GM23248 (cell line): ENCODE results near the gene IL20RA. TPM values are rescaled to one million over a fixed set of nuclear protein-coding genes. Genes with fewer than 3 reads are reported as not detected.

Experiments
- DNase-seq: peaks from one replicate; pipeline ENCODE4 v3.0.0-alpha.2; 2015
- H2AFZ ChIP-seq: fragments of 200-600 bp; sonication (generic); 2 replicates; pipeline ENCODE4 v1.6.1; 2016; ENCODE audit warnings: antibody characterized with exemption
- H3F3A ChIP-seq: fragments of 200-600 bp; sonication (generic); 2 replicates; pipeline ENCODE4 v1.6.1; 2016; ENCODE audit warnings: mild to moderate bottlenecking, antibody characterized with exemption, mixed run types; ENCODE audit not compliant: insufficient read depth
- H3K27ac ChIP-seq: fragments of 200-600 bp; sonication (generic); 2 replicates; pipeline ENCODE4 v1.5.1; 2016; ENCODE audit warnings: mild to moderate bottlenecking
- H3K27me3 ChIP-seq: fragments of 200-600 bp; sonication (generic); replicated peaks from 2 replicates; pipeline ENCODE4 v1.6.1; 2016; ENCODE audit warnings: mild to moderate bottlenecking; ENCODE audit not compliant: insufficient read depth
- H3K36me3 ChIP-seq: fragments of 200-600 bp; sonication (generic); 2 replicates; pipeline ENCODE4 v1.6.1; 2016; ENCODE audit warnings: low read depth, mild to moderate bottlenecking
- H3K4me1 ChIP-seq: fragments of 200-600 bp; sonication (generic); 2 replicates; pipeline ENCODE4 v1.6.1; 2016; ENCODE audit warnings: mild to moderate bottlenecking; ENCODE audit not compliant: insufficient read depth
- H3K4me2 ChIP-seq: fragments of 200-600 bp; sonication (generic); one replicate; pipeline ENCODE4 v1.6.1; 2016; ENCODE audit warnings: mild to moderate bottlenecking; ENCODE audit not compliant: unreplicated experiment
- H3K4me3 ChIP-seq: fragments of 200-600 bp; sonication (generic); 2 replicates; pipeline ENCODE4 v1.5.1; 2016; ENCODE audit warnings: mild to moderate bottlenecking
- H3K79me2 ChIP-seq: fragments of 200-600 bp; sonication (generic); 2 replicates; pipeline ENCODE4 v1.6.1; 2016; ENCODE audit warnings: mild to moderate bottlenecking; ENCODE audit not compliant: insufficient read depth
- H3K9ac ChIP-seq: fragments of 200-600 bp; sonication (generic); 2 replicates; pipeline ENCODE4 v1.6.1; 2016; ENCODE audit warnings: mild to moderate bottlenecking
- H3K9me2 ChIP-seq: fragments of 200-600 bp; sonication (generic); 2 replicates; pipeline ENCODE4 v1.6.1; 2016; ENCODE audit warnings: mixed run types, mild to moderate bottlenecking, moderate library complexity; ENCODE audit not compliant: insufficient read depth
- H3K9me3 ChIP-seq: fragments of 200-600 bp; sonication (generic); one replicate; pipeline ENCODE4 v1.6.1; 2017; ENCODE audit warnings: low read depth
- H4K20me1 ChIP-seq: fragments of 200-600 bp; sonication (generic); 2 replicates; pipeline ENCODE4 v1.6.0; 2016; ENCODE audit not compliant: insufficient read depth
- EZH2 ChIP-seq: fragments of 200-600 bp; sonication (generic); IDR thresholded peaks from 2 replicates; pipeline ENCODE4 v1.6.1; 2018; ENCODE audit warnings: antibody characterized with exemption, mild to moderate bottlenecking; ENCODE audit not compliant: insufficient read depth, poor library complexity, severe bottlenecking
- EZH2phosphoT487 ChIP-seq: fragments of 200-600 bp; sonication (generic); IDR thresholded peaks from 2 replicates; pipeline ENCODE4 v1.6.1; 2018; ENCODE audit warnings: antibody characterized with exemption, moderate library complexity, mild to moderate bottlenecking, low read depth; ENCODE audit not compliant: insufficient read depth
- WGBS, 2 experiments: methylation state at CpG; one replicate each; pipeline ENCODE4 v1.1.6; 2015 to 2017; ENCODE audit warnings: low lambda C conversion rate in 2 of 2, low coverage in 1 of 2; ENCODE audit errors: missing lambda C conversion rate in 2 of 2; 5-methylcytosine and 5-hydroxymethylcytosine counted together
- in situ Hi-C: fragments of 300-500 bp; cut with MboI; formaldehyde crosslinking; loops from 2 replicates; pipeline ENCODE4 v1.15.0; 2020
- polyA plus RNA-seq: library from polyadenylated mRNA; unstranded; fragments of >200 nt; fragmentation: Nextera tagmentation; extraction: Ambion mirVana; gene quantifications from 2 replicates; pipeline ENCODE4 v1.2.1, GENCODE V29; 2016
- total RNA-seq: library from RNA; depleted of rRNA; stranded (reverse); fragments of >200 nt; shearing (Covaris generic); gene quantifications from 2 replicates; pipeline ENCODE4 v1.2.3, GENCODE V29; 2014

The IL20RA gene
- total and polyA plus RNA-seq, 2 experiments from 2014 or later: not detected

DNA sequence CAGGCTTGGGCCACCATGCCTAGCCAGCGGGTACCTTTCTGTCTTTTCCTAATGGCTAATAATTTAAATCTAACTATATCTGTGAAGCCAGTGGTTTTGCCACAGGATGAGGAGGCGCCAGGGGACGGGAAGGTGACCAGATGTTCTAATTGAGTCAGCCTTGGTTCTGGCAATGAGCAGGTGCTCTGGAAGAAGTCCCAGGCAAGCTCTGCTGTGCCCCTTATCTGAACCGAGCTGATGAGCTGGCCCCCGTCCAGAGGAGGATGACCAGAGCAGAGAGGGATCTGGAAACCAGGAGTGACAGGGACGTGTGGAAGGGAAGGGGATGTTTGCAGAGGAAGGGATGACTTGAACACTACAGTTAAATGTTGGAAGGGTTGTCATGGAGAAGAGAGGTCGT, 75.9 kb downstream of the IL20RA start:
- Histone ChIP-seq H3K9me2 (no peaks in the 10 kb centered on the region), H3K4me1 (no peaks in the 10 kb centered on the region), H3K27ac (no peak overlapping the region), H4K20me1 (no peaks in the 10 kb centered on the region), H3K4me2 (no peak overlapping the region), H3K27me3 (no peaks in the 10 kb centered on the region), H3K4me3 (no peak overlapping the region), H3K36me3 (no peaks in the 10 kb centered on the region), H3K9ac (no peak overlapping the region), H3K9me3 (no peaks in the 10 kb centered on the region), H3F3A (no peaks in the 10 kb centered on the region), H2AFZ (no peak overlapping the region), H3K79me2 (no peaks in the 10 kb centered on the region)
- DNase-seq: no peak
- 45 to 48% methylated on average over 7 of the region's 7 CpGs for WGBS, 2 experiments
- in situ Hi-C loops: no loop called here
- TF ChIP-seq EZH2 (no peak), EZH2phosphoT487 (no peak)

DNA sequence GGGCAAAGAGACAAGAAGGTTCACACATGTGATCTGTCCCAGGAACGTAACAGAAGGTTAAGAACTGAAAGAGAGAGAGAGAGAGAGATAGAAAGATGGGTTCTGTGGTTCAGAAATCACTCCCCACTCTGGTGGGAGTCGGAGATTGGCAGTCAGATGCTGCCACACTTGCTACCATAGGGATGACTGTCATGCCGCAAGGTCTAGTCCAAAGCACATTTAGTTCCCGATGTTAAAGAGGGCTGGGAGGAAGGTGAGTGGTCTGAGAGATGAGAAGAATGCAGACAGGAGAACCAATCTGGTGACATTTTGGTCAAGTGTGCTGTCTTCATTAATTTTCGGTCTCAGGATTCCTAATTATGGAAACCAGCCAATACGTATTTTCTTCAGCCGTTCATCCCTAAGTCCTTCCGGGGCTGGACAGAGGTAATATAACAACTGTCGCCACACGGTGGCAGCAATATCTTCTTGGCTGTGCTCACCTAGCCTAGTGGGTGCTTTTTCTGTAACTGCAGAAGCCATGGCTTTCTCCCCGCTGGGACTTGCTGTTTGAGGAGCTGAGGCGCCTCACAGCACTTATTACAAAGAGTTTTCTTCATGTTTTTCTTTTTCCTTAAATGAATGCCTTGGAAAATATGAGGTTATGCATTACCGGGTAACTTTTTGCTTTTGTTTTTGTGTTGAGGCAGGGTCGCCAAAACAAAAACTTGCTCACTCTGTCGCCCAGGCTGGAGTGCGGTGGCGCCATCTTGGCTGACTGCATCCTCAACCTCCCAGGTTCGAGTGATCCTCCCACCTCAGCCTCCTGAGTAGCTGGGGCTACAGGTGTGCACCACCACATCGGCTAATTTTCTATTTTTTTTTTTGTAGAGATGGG, 76.7 kb downstream of the IL20RA start:
- H3F3A ChIP-seq: no peaks in the 10 kb centered on the region
- H3K36me3 ChIP-seq: no peaks in the 10 kb centered on the region
- no peak overlapping the region for H3K4me3 ChIP-seq
- TF ChIP-seq EZH2: no peak
- TF ChIP-seq EZH2phosphoT487: no peak
- no peak overlapping the region for H3K4me2 ChIP-seq
- DNase-seq: peak; percentile 78
- no peaks in the 10 kb centered on the region for H4K20me1 ChIP-seq
- H3K9me3 ChIP-seq: no peaks in the 10 kb centered on the region
- no peaks in the 10 kb centered on the region for H3K9me2 ChIP-seq
- 40 to 41% methylated on average over 19 of the region's 19 CpGs for WGBS, 2 experiments
- no peaks in the 10 kb centered on the region for H3K27me3 ChIP-seq
- no peak overlapping the region for H3K27ac ChIP-seq
- H2AFZ ChIP-seq: no peak overlapping the region
- H3K9ac ChIP-seq: no peak overlapping the region
- H3K4me1 ChIP-seq: no peaks in the 10 kb centered on the region
- in situ Hi-C loops: no loop called here
- no peaks in the 10 kb centered on the region for H3K79me2 ChIP-seq

DNA sequence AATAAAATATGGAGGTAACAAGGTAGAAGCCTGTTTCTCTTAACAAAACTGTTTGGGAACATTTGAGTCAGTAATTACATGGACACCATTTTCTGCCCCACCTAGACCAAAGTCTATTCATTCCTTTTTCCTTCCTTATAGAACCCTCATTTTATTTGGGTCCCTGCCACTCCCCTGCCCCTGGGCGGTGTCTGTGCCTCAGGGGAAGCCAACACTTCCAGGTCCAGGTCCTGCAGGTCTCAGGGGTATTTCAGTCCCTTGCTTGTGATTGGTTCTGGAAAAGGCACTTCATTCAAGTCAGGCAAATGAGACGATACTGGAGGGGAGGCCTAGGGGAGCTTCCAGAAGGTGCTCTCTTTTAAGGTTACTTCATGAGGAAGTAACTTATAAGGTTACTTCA, 80.4 kb downstream of the IL20RA start:
- Histone ChIP-seq H3K4me2 (no peak overlapping the region), H3K36me3 (no peaks in the 10 kb centered on the region), H3F3A (no peaks in the 10 kb centered on the region), H3K9ac (no peak overlapping the region), H3K4me3 (no peak overlapping the region), H3K9me3 (no peaks in the 10 kb centered on the region), H3K79me2 (no peaks in the 10 kb centered on the region), H3K27ac (no peak overlapping the region), H3K4me1 (no peaks in the 10 kb centered on the region), H3K27me3 (no peaks in the 10 kb centered on the region; the same call in 1 of the 2 replicates), H4K20me1 (no peaks in the 10 kb centered on the region), H3K9me2 (no peaks in the 10 kb centered on the region), H2AFZ (no peak overlapping the region)
- DNase-seq: no peak
- no peak for TF ChIP-seq EZH2phosphoT487
- TF ChIP-seq EZH2: no peak
- in situ Hi-C loops: no loop called here
- WGBS, 2 experiments: 71 to 74% methylated on average over 2 of the region's 2 CpGs

DNA sequence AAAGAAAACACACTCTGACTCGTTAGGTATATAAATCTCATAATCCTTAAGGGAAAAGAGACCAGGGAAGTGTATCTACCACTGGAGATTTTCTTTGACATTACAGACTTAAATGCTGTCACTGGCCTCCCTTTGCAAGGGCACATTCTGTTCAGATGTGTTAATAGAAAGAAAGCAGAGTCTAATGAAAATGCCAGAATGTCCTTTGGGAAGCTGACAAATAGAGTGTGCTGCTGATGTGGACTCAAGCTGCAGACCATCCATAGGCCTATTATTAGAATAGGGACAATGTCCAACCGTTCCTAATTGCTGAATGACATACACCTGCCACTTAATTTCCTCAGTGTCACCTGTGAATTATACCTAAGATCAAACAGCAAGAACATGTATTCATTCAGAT, 81.5 kb downstream of the IL20RA start:
- no peaks in the 10 kb centered on the region for H3K4me1 ChIP-seq
- whole genome bisulfite sequencing, 2 experiments: 8 to 13% methylated on average over 2 of the region's 2 CpGs
- no peaks in the 10 kb centered on the region; the same call in 1 of the 2 replicates for H3K27me3 ChIP-seq
- no peak for DNase-seq
- TF ChIP-seq EZH2phosphoT487 (no peak), EZH2 (no peak)
- H3K4me3 ChIP-seq: no peak overlapping the region
- H3K9ac ChIP-seq: no peak overlapping the region
- H4K20me1 ChIP-seq: no peaks in the 10 kb centered on the region
- no peak overlapping the region for H3K27ac ChIP-seq
- no peak overlapping the region for H3K4me2 ChIP-seq
- no peaks in the 10 kb centered on the region for H3K36me3 ChIP-seq
- no peaks in the 10 kb centered on the region for H3F3A ChIP-seq
- no peaks in the 10 kb centered on the region for H3K9me2 ChIP-seq
- in situ Hi-C loops: no loop called here
- H3K79me2 ChIP-seq: no peaks in the 10 kb centered on the region
- no peaks in the 10 kb centered on the region for H3K9me3 ChIP-seq
- H2AFZ ChIP-seq: no peak overlapping the region
